ENCODE data around the gene LRRC23.
A peak's percentile ranks its signal among the peaks of the same experiment; 100 is the strongest.
"Not testable (repeated sequence)": the region's sequence is repeated elsewhere in the genome, so short reads cannot be mapped to it uniquely, and the experiment has no call there.

LRRC23 gene

DNA sequence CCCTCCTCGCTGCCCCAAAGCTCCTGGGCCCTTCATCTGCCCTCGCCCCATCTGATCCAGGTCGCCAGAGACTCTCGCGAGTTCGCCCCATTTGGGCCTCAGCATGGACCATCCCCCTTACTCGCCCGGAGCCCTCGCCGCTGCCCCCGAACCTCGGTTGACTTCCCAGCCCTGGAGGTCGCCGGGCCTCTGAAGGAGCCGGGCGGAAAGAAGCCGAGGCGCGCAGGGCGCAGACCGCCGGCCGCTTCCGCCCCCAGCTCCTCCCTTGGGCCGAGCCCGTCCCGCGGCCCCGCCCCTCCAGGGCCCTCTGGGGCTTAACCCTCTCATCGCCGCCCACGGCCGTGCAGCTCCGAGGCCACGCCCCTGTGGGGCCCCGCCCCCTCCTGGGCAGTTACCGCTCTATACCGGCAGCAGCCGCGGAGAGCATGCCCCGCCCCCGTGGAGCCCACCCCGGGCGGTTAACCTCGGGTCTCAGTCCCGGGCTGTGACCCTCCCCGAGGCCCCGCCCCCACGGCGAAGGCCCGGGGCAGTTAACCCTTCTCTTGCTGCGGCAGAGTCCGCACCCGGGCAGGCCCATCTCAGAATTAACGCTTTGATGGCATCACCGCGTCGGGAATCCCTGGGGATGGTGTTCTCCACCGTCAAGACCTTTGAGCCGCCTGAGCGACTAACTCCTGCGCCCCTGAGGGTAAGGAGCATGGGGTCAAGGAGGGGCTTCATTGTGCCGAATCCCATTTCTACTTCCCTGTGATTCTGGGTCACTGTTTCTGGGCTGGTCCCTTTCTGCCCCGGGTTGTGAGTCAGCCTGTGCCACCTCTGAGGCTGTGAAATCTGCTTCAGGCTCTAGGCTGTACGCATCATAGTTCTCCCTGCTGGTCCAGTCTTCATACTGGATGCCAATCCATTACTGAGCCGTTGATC lies 31.3 kb upstream of the LRRC23 start, which contains the start of gene SPSB2:
SPSB2 (minus strand) TSS at position 210 of the 921 bp plus-strand sequence. CDS start 402 bp downstream, outside the sequence.
- peak; percentile 93 for DNase-seq

GRCh38 chr12:6874015-6874368 lies 30.6 kb upstream of the LRRC23 start:
- not testable (repeated sequence) for DNase-seq

- peak; percentile 39 for DNase-seq
These were observed 24.8 kb upstream of the LRRC23 start for GRCh38 chr12:6879824-6880223.

DNA sequence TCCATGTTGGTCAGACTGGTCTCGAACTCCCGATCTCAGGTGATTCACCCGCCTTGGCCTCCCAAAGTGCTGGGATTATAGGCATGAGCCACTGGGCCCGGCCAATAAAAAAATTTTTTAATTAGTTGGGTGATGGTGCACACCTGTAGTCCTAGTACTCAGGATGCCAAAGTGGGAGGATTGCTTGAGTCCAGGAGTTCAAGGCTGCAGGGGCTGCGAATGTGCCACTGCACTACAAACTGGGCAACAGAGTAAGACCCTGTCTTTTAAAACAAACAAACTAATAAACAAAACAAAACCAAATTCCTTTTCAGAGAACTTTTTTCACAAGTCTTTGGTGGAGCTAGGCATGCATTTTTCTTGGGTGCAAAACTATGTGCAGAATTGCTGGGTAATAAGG lies 21.4 kb upstream of the LRRC23 start:
- no peak for DNase-seq

DNA sequence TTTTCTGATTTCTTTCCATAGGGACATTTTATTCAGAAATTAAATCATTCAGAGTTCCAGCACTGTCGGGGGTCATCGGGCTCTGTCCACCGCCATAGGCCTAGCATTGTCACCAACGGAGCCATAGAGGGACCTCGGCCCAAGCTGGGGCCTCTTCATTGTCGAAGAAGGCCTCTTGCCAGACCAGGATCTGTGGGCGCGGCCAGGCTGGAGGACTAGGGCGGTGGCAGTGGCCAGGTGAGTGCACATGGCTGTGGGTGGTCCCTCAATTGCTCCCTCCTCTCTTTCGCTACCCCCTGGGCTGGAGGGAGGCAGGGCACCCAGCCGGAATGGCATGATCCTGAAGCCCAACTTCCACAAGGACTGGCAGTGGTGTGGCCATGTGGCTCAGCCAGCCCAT lies 20.9 kb upstream of the LRRC23 start:
- no peak for DNase-seq

- no peak for DNase-seq
These were observed 20.1 kb upstream of the LRRC23 start for GRCh38 chr12:6884539-6884938.

GRCh38 chr12:6886206-6886999 lies 18.2 kb upstream of the LRRC23 start:
- DNase-seq, result peak; percentile 31

GRCh38 chr12:6887460-6887859 lies 17.2 kb upstream of the LRRC23 start:
- peak; percentile 92 for DNase-seq

DNA sequence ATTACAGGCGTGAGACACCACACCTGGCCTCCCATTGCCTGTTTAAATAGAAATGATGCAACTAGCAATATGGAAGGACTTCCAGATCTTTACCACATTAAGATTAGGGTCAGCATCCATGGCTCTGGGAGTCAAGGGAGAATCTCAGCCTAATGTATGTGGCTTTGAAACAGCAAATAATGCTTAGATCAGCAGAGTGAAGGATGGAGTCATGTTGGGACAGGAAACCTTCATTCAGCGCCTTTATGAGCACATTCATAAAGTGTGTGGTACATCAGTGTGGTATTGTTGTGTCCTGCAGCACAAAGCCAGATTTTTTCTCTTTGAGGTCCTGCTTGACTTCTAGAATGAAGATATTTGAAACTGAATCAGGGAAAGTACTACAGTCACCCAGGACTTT lies 16.3 kb upstream of the LRRC23 start:
- no peak for DNase-seq

DNA sequence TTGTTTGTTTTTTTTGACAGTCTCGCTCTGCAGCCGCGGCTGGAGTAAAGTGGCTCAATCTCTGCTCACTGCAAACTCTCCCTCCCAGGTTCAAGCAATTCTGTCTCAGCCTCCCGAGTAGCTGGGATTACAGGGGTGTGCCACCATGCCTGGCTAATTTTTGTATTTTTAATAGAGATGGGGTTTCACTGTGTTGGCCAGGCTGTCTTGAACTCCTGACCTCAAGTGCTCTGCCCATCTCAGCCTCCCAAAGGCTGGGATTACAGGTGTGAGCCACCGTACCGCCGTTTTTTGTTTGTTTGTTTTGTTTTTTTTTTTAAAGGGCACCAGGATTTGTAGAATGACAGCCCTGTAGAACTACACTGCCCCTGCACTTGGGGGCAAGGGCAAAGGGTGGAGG lies 15.8 kb upstream of the LRRC23 start:
- DNase-seq, result not testable (repeated sequence)

DNA sequence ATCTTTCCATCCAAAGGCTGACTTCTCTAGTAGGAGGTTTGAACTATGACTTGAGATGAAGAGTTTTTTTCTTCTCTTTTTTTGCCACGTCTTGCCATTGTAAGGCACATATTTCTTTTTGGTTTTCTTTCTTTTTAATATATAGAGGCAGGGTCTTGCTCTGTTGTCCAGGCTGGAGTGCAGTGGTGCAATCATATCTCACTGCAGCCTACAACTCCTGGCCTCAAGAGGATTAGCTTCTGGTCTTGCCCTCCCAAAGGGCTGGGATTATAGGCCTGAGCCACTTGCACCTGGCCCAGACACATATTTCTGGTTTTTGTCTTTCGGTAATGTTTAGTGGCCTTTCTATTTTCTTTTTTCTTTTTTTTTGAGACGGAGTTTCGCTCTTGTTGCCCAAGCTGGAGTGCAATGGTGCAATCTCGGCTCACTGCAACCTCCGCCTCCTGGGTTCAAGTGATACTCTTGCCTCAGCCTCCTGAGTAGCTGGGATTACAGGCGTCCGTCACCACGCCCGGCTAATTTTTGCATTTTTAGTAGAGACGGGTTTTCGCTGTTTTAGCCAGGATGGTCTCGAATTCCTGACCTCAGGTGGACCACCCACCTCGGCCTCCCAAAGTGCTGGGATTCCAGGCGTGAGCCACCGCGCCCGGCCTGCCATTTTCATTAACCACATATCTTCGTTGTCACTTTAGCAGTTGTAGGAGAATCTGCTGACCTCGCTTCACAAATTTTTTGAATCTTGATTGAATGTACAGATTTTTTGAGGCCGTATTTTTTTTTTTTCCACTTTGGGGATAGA lies 14.6 kb upstream of the LRRC23 start:
- DNase-seq, result peak; percentile 26

- peak; percentile 95 for DNase-seq
These were observed 13.6 kb upstream of the LRRC23 start for GRCh38 chr12:6890789-6891645.

GRCh38 chr12:6891646-6892001 lies 13.0 kb upstream of the LRRC23 start:
- DNase-seq, result no peak

GRCh38 chr12:6892683-6893082 lies 11.9 kb upstream of the LRRC23 start:
- not testable (repeated sequence) for DNase-seq

GRCh38 chr12:6894321-6894720 lies 10.3 kb upstream of the LRRC23 start:
- DNase-seq, result peak; percentile 15

DNA sequence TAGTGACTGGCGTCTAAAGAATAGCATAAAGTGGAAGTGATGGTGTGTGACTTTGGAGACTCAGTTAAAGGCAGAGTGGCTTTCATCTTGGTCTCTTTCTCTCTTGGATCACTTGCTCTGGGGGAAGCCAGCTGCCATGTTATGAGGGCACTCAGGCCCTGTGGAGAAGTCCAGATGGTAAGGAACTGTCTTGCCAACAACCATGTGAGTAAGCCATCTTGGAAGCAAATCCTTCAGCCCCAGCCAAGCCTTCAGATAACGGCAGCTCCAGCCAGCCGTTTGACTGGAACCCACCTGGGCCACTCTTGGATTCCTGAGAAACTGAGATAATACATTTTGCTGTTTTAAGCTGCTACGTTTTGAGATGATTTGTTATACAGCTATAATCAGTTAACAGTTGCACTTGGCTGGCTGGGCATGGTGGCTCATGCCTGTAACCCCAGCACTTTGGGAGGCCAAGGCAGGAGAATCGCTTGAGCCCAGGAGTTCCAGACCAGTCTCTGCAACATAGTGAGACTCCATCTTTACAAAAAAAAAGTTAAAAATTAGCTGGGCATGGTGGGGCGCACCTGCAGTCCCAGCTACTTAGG lies 7.7 kb upstream of the LRRC23 start:
- DNase-seq, result no peak

GRCh38 chr12:6899427-6899826 lies 5.2 kb upstream of the LRRC23 start:
- DNase-seq, result peak; percentile 38

DNA sequence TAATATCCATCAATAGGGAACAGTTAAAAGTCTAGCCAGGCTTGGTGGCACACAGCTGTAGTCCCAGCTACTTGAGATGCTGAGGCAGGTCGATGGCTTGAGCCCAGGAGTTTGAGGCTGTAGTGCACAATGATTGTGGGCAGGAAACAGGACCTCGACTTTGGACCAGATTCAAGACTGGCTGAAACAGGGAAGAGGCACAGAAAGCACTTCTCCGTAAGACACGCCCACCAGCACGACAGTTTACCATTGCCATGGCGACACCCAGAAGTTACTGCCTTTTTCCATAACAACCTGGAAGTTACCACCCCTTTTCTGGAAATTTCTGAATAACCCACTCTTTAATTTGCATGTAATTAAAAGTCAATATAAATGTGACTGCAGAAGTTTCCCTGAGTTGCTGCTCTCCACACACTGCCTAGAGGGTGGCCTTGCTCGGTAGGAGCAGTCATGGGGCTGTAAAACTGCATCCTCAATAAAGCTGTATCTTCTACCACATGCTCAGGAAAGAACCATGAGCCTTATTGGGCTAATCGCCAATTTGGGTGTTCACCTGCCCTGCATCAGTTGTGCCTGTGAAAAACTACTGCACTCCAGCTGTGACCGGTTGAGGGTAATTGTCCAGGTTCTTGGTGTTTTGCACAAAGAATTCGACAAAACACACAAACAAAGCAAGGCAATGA lies 4.6 kb upstream of the LRRC23 start:
- peak; percentile 83 for DNase-seq

DNA sequence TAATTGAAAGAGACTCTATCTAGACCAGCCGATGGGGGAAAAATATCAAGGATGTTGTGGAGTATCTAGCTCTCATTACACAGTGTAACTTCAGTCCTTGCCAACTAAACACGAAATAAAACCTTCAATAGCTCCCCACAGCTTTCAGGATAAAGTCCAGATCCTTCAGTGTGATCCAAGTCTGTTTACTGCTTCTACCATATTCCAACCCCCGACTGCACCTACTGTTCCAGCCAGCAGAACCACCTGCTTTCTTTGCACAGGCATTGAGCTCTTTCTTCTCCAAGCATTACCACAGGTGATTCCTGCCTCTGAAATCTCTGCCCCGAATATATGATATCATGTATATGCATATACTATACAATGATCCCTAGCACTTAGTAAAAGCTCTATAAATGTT lies 2.2 kb upstream of the LRRC23 start:
- no peak for DNase-seq

DNA sequence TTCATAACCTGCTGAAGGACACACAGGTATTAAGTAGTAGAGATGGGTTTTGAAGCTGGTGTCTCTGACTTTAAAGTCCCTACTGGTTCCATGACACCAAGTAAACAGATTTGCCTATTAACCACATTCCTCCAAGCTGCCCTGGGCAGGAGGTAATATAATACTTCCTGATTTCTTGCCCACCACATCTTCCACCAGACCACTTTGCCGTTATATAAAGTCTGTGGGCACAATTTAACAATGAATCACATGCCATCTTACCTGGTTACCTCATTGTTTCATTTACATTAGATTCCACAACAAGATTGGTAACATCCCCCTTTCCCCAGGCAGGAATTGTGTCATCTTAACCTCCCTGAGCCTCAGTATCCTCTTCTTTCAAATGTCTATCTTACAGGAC lies 900 bp upstream of the LRRC23 start:
- DNase-seq, result peak; percentile 26

- no peak for DNase-seq
These were observed 905 bp downstream of the LRRC23 start for GRCh38 chr12:6905414-6906040.

Data from MV-4-11 (cell line).